ENCODE data around the gene KRT10. TPM values are rescaled to one million over a fixed set of nuclear protein-coding genes. Genes with fewer than 3 reads are reported as not detected.
A peak's percentile ranks its signal among the peaks of the same experiment; 100 is the strongest.
"Not testable (repeated sequence)": the region's sequence is repeated elsewhere in the genome, so short reads cannot be mapped to it uniquely, and the experiment has no call there.

The KRT10 gene
- total and polyA plus RNA-seq, 2 donors (not counting 1 experiment from before 2014, with no cell fraction given) = 4.1 to 45.8 TPM

DNA sequence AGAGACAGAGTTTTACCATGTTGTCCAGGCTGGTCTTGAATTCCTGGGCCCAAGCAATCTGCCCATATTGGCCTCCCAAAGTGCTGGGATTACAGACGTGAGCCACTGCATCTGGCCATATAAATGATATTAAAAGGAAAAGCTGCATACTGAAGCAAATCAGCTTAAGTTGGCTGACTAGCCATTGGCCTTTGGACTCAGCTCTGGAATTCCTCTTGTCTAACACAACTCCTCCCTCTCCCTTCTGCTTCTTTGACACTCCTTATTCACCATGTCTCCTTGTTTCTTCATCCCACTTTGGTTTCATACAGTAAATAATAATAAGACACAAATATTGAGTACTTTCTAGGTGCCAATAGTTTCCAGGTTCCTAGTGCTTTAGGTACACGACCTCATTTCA is 37.1 kb upstream of the KRT10 start:
- H3K27ac ChIP-seq (ENCODE audit: insufficient read depth, low read length) = no peak overlapping the region
- no peaks in the 10 kb centered on the region for H3K4me1 ChIP-seq (ENCODE audit: control insufficient read depth, extremely low read depth, insufficient read depth, low read length)
- H3K27me3 ChIP-seq (ENCODE audit: control insufficient read depth, insufficient read depth, low read length) = no peaks in the 10 kb centered on the region
- H3K79me2 ChIP-seq (ENCODE audit: control insufficient read depth, insufficient read depth, low read length) = no peaks in the 10 kb centered on the region
- no peak for DNase-seq (ENCODE audit: low read depth in 2 of 2)
- H4K20me1 ChIP-seq (ENCODE audit: control insufficient read depth, extremely low read depth, insufficient read depth, low read length) = no peaks in the 10 kb centered on the region
- H3K4me3 ChIP-seq (replicated peaks in 1 of 4; ENCODE audit: control extremely low read depth in 1 of 4, insufficient read depth in 1 of 4, low read depth in 3 of 4, low read length in 4 of 4) = no peak overlapping the region
- H3K9me3 ChIP-seq (ENCODE audit: control insufficient read depth, insufficient read depth, low read depth, low read length) = no peaks in the 10 kb centered on the region
- TF ChIP-seq EZH2 (IDR thresholded peaks at IDR 0.05; ENCODE audit: low read length, missing control alignments) = no peak
- TF ChIP-seq, protein P1, sequence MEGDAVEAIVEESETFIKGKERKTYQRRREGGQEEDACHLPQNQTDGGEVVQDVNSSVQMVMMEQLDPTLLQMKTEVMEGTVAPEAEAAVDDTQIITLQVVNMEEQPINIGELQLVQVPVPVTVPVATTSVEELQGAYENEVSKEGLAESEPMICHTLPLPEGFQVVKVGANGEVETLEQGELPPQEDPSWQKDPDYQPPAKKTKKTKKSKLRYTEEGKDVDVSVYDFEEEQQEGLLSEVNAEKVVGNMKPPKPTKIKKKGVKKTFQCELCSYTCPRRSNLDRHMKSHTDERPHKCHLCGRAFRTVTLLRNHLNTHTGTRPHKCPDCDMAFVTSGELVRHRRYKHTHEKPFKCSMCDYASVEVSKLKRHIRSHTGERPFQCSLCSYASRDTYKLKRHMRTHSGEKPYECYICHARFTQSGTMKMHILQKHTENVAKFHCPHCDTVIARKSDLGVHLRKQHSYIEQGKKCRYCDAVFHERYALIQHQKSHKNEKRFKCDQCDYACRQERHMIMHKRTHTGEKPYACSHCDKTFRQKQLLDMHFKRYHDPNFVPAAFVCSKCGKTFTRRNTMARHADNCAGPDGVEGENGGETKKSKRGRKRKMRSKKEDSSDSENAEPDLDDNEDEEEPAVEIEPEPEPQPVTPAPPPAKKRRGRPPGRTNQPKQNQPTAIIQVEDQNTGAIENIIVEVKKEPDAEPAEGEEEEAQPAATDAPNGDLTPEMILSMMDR (conservative IDR thresholded peaks at IDR 0.05 in 1 of 2, IDR thresholded peaks at IDR 0.05 in 1 of 2; ENCODE audit: low read depth in 1 of 2, low read length in 2 of 2) = no peak
- no peak overlapping the region for H3K4me2 ChIP-seq (ENCODE audit: extremely low read depth, insufficient read depth, low read length)
- H3K9ac ChIP-seq (ENCODE audit: insufficient read depth, low read length) = no peak overlapping the region
- H3K36me3 ChIP-seq (ENCODE audit: control insufficient read depth, insufficient read depth, low read length) = no peaks in the 10 kb centered on the region
- H2AFZ ChIP-seq (ENCODE audit: low read length) = no peak overlapping the region

GRCh38 chr17:40858667-40859066 is 36.3 kb upstream of the KRT10 start:
- not testable (repeated sequence) for H3K79me2 ChIP-seq (ENCODE audit: control insufficient read depth, insufficient read depth, low read length); H3K9me3 ChIP-seq (ENCODE audit: control insufficient read depth, insufficient read depth, low read depth, low read length); H3K27ac ChIP-seq (ENCODE audit: insufficient read depth, low read length); H2AFZ ChIP-seq (ENCODE audit: low read length); DNase-seq (ENCODE audit: low read depth in 2 of 2); H3K4me2 ChIP-seq (ENCODE audit: extremely low read depth, insufficient read depth, low read length); H3K27me3 ChIP-seq (ENCODE audit: control insufficient read depth, insufficient read depth, low read length); H4K20me1 ChIP-seq (ENCODE audit: control insufficient read depth, extremely low read depth, insufficient read depth, low read length); H3K4me1 ChIP-seq (ENCODE audit: control insufficient read depth, extremely low read depth, insufficient read depth, low read length); H3K36me3 ChIP-seq (ENCODE audit: control insufficient read depth, insufficient read depth, low read length); H3K9ac ChIP-seq (ENCODE audit: insufficient read depth, low read length); H3K4me3 ChIP-seq (replicated peaks in 1 of 4; ENCODE audit: control extremely low read depth in 1 of 4, insufficient read depth in 1 of 4, low read depth in 3 of 4, low read length in 4 of 4)

DNA sequence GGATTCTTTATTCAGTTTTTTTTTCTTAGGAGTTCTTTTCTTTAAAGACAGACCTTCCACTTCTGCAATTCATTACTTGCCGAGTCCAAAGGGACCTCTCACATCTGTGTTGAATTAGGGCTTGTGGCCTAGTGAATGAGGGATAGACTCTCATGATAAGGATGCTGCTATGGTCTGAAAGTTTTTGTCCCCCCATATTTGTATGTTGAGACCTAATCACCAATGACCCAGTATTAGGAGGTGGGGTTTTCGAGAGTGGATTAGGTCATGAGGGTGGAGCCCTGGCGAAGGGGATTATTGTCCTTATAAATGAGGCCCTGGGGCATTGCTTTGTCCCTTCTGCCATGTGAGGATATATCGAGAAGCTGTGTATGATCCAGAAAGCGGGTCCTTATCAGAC is 35.1 kb upstream of the KRT10 start:
- Histone ChIP-seq H3K9ac (ENCODE audit: insufficient read depth, low read length) (no peak overlapping the region), H3K27me3 (ENCODE audit: control insufficient read depth, insufficient read depth, low read length) (no peaks in the 10 kb centered on the region), H3K36me3 (ENCODE audit: control insufficient read depth, insufficient read depth, low read length) (no peaks in the 10 kb centered on the region), H3K4me3 (replicated peaks in 1 of 4; ENCODE audit: control extremely low read depth in 1 of 4, insufficient read depth in 1 of 4, low read depth in 3 of 4, low read length in 4 of 4) (no peak overlapping the region), H3K4me2 (ENCODE audit: extremely low read depth, insufficient read depth, low read length) (no peak overlapping the region), H2AFZ (ENCODE audit: low read length) (no peak overlapping the region), H3K9me3 (ENCODE audit: control insufficient read depth, insufficient read depth, low read depth, low read length) (no peaks in the 10 kb centered on the region), H3K4me1 (ENCODE audit: control insufficient read depth, extremely low read depth, insufficient read depth, low read length) (no peaks in the 10 kb centered on the region), H3K79me2 (ENCODE audit: control insufficient read depth, insufficient read depth, low read length) (no peaks in the 10 kb centered on the region), H4K20me1 (ENCODE audit: control insufficient read depth, extremely low read depth, insufficient read depth, low read length) (no peaks in the 10 kb centered on the region), H3K27ac (ENCODE audit: insufficient read depth, low read length) (no peak overlapping the region)
- peak; percentile 3 to 16 for DNase-seq (ENCODE audit: low read depth in 2 of 2)
- no peak for TF ChIP-seq EZH2 (IDR thresholded peaks at IDR 0.05; ENCODE audit: low read length, missing control alignments)
- TF ChIP-seq, protein P1 (conservative IDR thresholded peaks at IDR 0.05 in 1 of 2, IDR thresholded peaks at IDR 0.05 in 1 of 2; ENCODE audit: low read depth in 1 of 2, low read length in 2 of 2) = no peak

Data from fibroblast of lung (primary cell).